Mammary epithelial cell (primary cell): ENCODE measurements around the gene KRT76.
"Not testable (repeated sequence)": the region's sequence is repeated elsewhere in the genome, so short reads cannot be mapped to it uniquely, and the experiment has no call there.

ENCODE experiments used
- EZH2 ChIP-seq: IDR thresholded peaks from 2 replicates; pipeline ENCODE4 v1.6.1; 2012; ENCODE audit warnings: low read length, inconsistent platforms, borderline replicate concordance
- TF ChIP-seq, protein P1 (sequence below), 2 donors: IDR thresholded peaks in 1 of 2; conservative IDR thresholded peaks in 1 of 2; 2 replicates each; pipeline ENCODE4 v1.5.1; 2011 to 2012; ENCODE audit warnings: inconsistent platforms in 2 of 2, low read length in 2 of 2, mild to moderate bottlenecking in 2 of 2, control low read depth in 1 of 2, low read depth in 1 of 2; ENCODE audit not compliant: insufficient read depth in 1 of 2; ENCODE audit errors: extremely low read depth in 1 of 2

DNA sequence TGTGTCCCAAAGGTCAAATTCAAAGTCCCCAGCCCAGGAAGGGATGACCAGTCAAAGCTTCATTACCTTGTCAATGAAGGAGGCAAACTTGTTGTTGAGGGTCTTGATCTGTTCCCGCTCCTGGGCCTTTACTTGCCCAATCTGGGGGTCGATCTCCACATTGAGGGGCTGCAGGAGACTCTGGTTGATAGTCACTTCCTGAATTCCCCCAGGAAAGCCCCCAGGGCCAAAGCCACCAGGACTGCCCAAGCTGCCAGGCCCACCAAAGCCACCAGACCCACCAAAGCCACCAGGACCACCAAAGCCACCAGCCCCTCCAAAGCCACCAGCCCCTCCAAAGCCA is 18.2 kb upstream of the KRT76 start:
- not testable (repeated sequence) for TF ChIP-seq EZH2
- TF ChIP-seq, protein P1, sequence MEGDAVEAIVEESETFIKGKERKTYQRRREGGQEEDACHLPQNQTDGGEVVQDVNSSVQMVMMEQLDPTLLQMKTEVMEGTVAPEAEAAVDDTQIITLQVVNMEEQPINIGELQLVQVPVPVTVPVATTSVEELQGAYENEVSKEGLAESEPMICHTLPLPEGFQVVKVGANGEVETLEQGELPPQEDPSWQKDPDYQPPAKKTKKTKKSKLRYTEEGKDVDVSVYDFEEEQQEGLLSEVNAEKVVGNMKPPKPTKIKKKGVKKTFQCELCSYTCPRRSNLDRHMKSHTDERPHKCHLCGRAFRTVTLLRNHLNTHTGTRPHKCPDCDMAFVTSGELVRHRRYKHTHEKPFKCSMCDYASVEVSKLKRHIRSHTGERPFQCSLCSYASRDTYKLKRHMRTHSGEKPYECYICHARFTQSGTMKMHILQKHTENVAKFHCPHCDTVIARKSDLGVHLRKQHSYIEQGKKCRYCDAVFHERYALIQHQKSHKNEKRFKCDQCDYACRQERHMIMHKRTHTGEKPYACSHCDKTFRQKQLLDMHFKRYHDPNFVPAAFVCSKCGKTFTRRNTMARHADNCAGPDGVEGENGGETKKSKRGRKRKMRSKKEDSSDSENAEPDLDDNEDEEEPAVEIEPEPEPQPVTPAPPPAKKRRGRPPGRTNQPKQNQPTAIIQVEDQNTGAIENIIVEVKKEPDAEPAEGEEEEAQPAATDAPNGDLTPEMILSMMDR (conservative IDR thresholded peaks at IDR 0.05 in 1 of 2, IDR thresholded peaks at IDR 0.05 in 1 of 2; ENCODE audit: extremely low read depth in 1 of 2, insufficient read depth in 1 of 2, low read depth in 1 of 2, low read length in 2 of 2), result not testable (repeated sequence)
